8988T (cell line): Measurements from ENCODE around the gene CYP26C1.
"Not testable (repeated sequence)": the region's sequence is repeated elsewhere in the genome, so short reads cannot be mapped to it uniquely, and the experiment has no call there.

Experiments used
- DNase-seq: peaks from one replicate; pipeline ENCODE4 v3.0.0; 2011

The CYP26C1 gene

GRCh38 chr10:93079663-93080349 lies 19.2 kb downstream of the CYP26C1 start:
- DNase-seq: no peak

GRCh38 chr10:93080350-93081046 lies 19.9 kb downstream of the CYP26C1 start:
- DNase-seq: no peak

GRCh38 chr10:93081318-93081717 lies 20.7 kb downstream of the CYP26C1 start:
- no peak for DNase-seq

- DNase-seq: no peak
Observed at GRCh38 chr10:93081834-93082233, 21.2 kb downstream of the CYP26C1 start.

- DNase-seq: no peak
Observed at GRCh38 chr10:93083743-93084539, 23.3 kb downstream of the CYP26C1 start.

GRCh38 chr10:93085272-93085859 lies 24.8 kb downstream of the CYP26C1 start:
- no peak for DNase-seq

- DNase-seq: no peak
Observed at GRCh38 chr10:93086289-93086688, 25.7 kb downstream of the CYP26C1 start.

GRCh38 chr10:93087846-93088245 lies 27.2 kb downstream of the CYP26C1 start:
- DNase-seq: no peak

- DNase-seq: no peak
Observed at GRCh38 chr10:93088466-93088865, 27.9 kb downstream of the CYP26C1 start.

GRCh38 chr10:93090619-93091018 lies 30.0 kb downstream of the CYP26C1 start:
- DNase-seq: no peak

- DNase-seq: no peak
Observed at GRCh38 chr10:93091960-93092359, 31.4 kb downstream of the CYP26C1 start.

- no peak for DNase-seq
Observed at GRCh38 chr10:93095225-93095624, 34.6 kb downstream of the CYP26C1 start.

GRCh38 chr10:93096901-93097300 lies 36.3 kb downstream of the CYP26C1 start:
- no peak for DNase-seq

GRCh38 chr10:93097386-93097785 lies 36.8 kb downstream of the CYP26C1 start:
- no peak for DNase-seq

GRCh38 chr10:93098816-93099215 lies 38.2 kb downstream of the CYP26C1 start:
- DNase-seq: no peak

- no peak for DNase-seq
Observed at GRCh38 chr10:93099670-93100069, 39.1 kb downstream of the CYP26C1 start.

- DNase-seq: not testable (repeated sequence)
Observed at GRCh38 chr10:93101148-93101547, 40.5 kb downstream of the CYP26C1 start.

- no peak for DNase-seq
Observed at GRCh38 chr10:93103953-93104352, 43.4 kb downstream of the CYP26C1 start.

GRCh38 chr10:93106631-93107072 lies 46.1 kb downstream of the CYP26C1 start:
- no peak for DNase-seq

GRCh38 chr10:93110472-93111146 lies 50.0 kb downstream of the CYP26C1 start:
- DNase-seq: no peak

GRCh38 chr10:93113042-93113441 lies 52.4 kb downstream of the CYP26C1 start:
- DNase-seq: no peak

GRCh38 chr10:93115661-93116383 lies 55.2 kb downstream of the CYP26C1 start:
- peak; percentile 58 for DNase-seq
